Mucosa of descending colon (tissue), 3 donors: Measurements from ENCODE around the gene ATP5PD. TPM values are rescaled to one million over a fixed set of nuclear protein-coding genes. Genes with fewer than 3 reads are reported as not detected.

ENCODE experiments used
- ATAC-seq: fragments of 200-7000 bp; cut with Tn5 transposase; one replicate; pipeline ENCODE4 v1.9.1; 2020; ENCODE audit warnings: mild to moderate bottlenecking, moderate library complexity
- DNase-seq, 3 donors: peaks; one replicate each; pipeline ENCODE4 v3.0.0-alpha.2; 2020
- H3K36me3 ChIP-seq: fragments of 200-600 bp; one replicate; pipeline ENCODE4 v1.8.0; 2021; ENCODE audit warnings: low read depth, mild to moderate bottlenecking
- H3K4me1 ChIP-seq: fragments of 200-600 bp; one replicate; pipeline ENCODE4 v1.8.0; 2021; ENCODE audit warnings: low read depth, mild to moderate bottlenecking
- H3K4me3 ChIP-seq: fragments of 200-600 bp; one replicate; pipeline ENCODE4 v1.8.0; 2021; ENCODE audit warnings: mild to moderate bottlenecking
- H3K9me3 ChIP-seq: fragments of 200-600 bp; one replicate; pipeline ENCODE4 v1.8.0; 2021; ENCODE audit warnings: mild to moderate bottlenecking
- CTCF ChIP-seq: fragments of 200-600 bp; IDR thresholded peaks from one replicate; pipeline ENCODE4 v1.8.0; 2022; ENCODE audit warnings: antibody characterized with exemption, mild to moderate bottlenecking
- intact Hi-C, 2 donors: fragments of 100-400 bp; cut with DNase I in 1 of 2; cut with micrococcal nuclease in 1 of 2; formaldehyde crosslinking; loops; one replicate each; pipeline versions ENCODE4 v1.11.0 to v1.11.1; 2022; cut with DNase I, micrococcal nuclease
- long read RNA-seq, 2 donors: library from polyadenylated mRNA; unstranded; transcript quantifications; one replicate each; pipeline ENCODE4 v2.0.0, GENCODE V29; 2019 to 2021
- total RNA-seq, 3 donors: library from RNA; stranded (reverse); fragmentation: NEBNext Ultra II Directional in 2 of 3; extraction: Animal tissue kit (Norgen Biotek cat#: 25700) in 2 of 3; gene quantifications; one replicate each; pipeline versions ENCODE4 v1.2.1 to v1.2.4, GENCODE V29; 2021 to 2023
- donor health status: DM: no; HTN: no; CAD: no; lungs with moderate emphysema.
- donor health status: DM: no; HTN: no; CAD: no.
- donor health status: DM: no; HTN: yes; CAD: no.

Gene ATP5PD
- 100 to 1,000 TPM; 292 to 362 (median 338) TPM for total RNA-seq
- long read RNA-seq, donor 1, transcript ATP5PD-201 (6 exons, 603 nt) = major isoform, 105 of 116 reads
- long read RNA-seq, donor 1, partial matches to known transcripts = 5 of 116 reads
- long read RNA-seq, donor 1, other reads (novel, unspliced or antisense) = 5 of 116 reads
- long read RNA-seq, donor 2, transcript ATP5PD-201 (6 exons, 603 nt) = major isoform, 145 of 184 reads
- long read RNA-seq, donor 2, partial matches to known transcripts = 33 of 184 reads
- long read RNA-seq, donor 2, other reads (novel, unspliced or antisense) = 5 of 184 reads

GRCh38 chr17:75046407-75047289, at the start of gene ATP5PD, which contains the start of gene KCTD2:
TSS of gene ATP5PD (minus strand) at chr17:75046969. CDS start at chr17:75042650, 4,319 bp downstream.
TSS of gene KCTD2 (plus strand) at chr17:75047225. CDS start at chr17:75047251, 26 bp downstream.
- Histone ChIP-seq H3K9me3 (no peaks in the 10 kb centered on the region), H3K4me1 (peaks cover 16% of the 10 kb centered on the region), H3K4me3 (peak within 1 kb of the TSS; percentile 82), H3K36me3 (peaks cover 2% of the 10 kb centered on the region)
- ATAC-seq (peak; percentile 99), DNase-seq (peak; percentile 96 to 97 (median 96))
- intact Hi-C loops = no loop called here
- no peak for TF ChIP-seq CTCF

- intact Hi-C loops = no loop called here
- peak; percentile 88 to 90 (median 89) for DNase-seq
- TF ChIP-seq CTCF = no peak
- H3K36me3 ChIP-seq = peaks cover 3% of the 10 kb centered on the region
- H3K9me3 ChIP-seq = no peaks in the 10 kb centered on the region
- peaks cover 51% of the 10 kb centered on the region for H3K4me1 ChIP-seq
- ATAC-seq = peak; percentile 85
- H3K4me3 ChIP-seq = no peak overlapping the region
Observed at GRCh38 chr17:75096082-75096625, 49.4 kb upstream of the ATP5PD start.

GRCh38 chr17:75094871-75095399, 48.2 kb upstream of the ATP5PD start:
- peak in 2 of 3 donors; percentile 45 to 60 for DNase-seq

GRCh38 chr17:75093548-75094158, 46.9 kb upstream of the ATP5PD start:
- H3K4me3 ChIP-seq = no peak overlapping the region
- DNase-seq (no peak), ATAC-seq (no peak)
- H3K4me1 ChIP-seq = peaks cover 76% of the 10 kb centered on the region
- no peaks in the 10 kb centered on the region for H3K9me3 ChIP-seq
- no peaks in the 10 kb centered on the region for H3K36me3 ChIP-seq
- intact Hi-C loops = no loop called here
- no peak for TF ChIP-seq CTCF

More at GRCh38 chr17:75094871-75095399, 48.2 kb upstream of the ATP5PD start:
- H3K36me3 ChIP-seq = no peaks in the 10 kb centered on the region
- H3K9me3 ChIP-seq = no peaks in the 10 kb centered on the region
- no peak for TF ChIP-seq CTCF
- peak; percentile 25 for ATAC-seq
- no peak overlapping the region for H3K4me3 ChIP-seq
- peaks cover 63% of the 10 kb centered on the region for H3K4me1 ChIP-seq
- intact Hi-C loops = no loop called here

- DNase-seq (peak; percentile 77 to 83 (median 78)), ATAC-seq (peak; percentile 49)
- intact Hi-C loops = no loop called here
- Histone ChIP-seq H3K9me3 (no peaks in the 10 kb centered on the region), H3K4me3 (no peak overlapping the region), H3K4me1 (peaks cover 86% of the 10 kb centered on the region), H3K36me3 (no peaks in the 10 kb centered on the region)
- TF ChIP-seq CTCF = no peak
Observed at GRCh38 chr17:75091855-75092327, 45.1 kb upstream of the ATP5PD start.
